K562 (cell line): ENCODE data around the gene KLHL35.

Source experiments
- ATF6 ChIP-seq: sonication (generic); formaldehyde crosslinking; IDR thresholded peaks from 2 replicates; pipeline ENCODE4 v1.4.0; 2020; ENCODE audit warnings: mild to moderate bottlenecking, missing genetic modification reagents
- CTCF ChIP-seq, 3 experiments: IDR thresholded peaks in 2 of 3; conservative IDR thresholded peaks in 1 of 3; 2 replicates each; pipeline ENCODE4 v1.5.1; 2011 to 2012; ENCODE audit warnings: low read length in 3 of 3, mild to moderate bottlenecking in 3 of 3, control low read depth in 2 of 3, improper control_type of control experiment in 1 of 3, inconsistent platforms in 1 of 3, low read depth in 1 of 3, mixed read lengths in 1 of 3, moderate library complexity in 1 of 3; ENCODE audit not compliant: insufficient read depth in 2 of 3
- NR1H2 ChIP-seq: sonication (generic); formaldehyde crosslinking; IDR thresholded peaks from 2 replicates; pipeline ENCODE4 v1.4.0; 2020; ENCODE audit warnings: mild to moderate bottlenecking, missing genetic modification reagents
- POLR2A ChIP-seq: fragments of 450-650 bp; conservative IDR thresholded peaks from 2 replicates; pipeline ENCODE4 v1.6.1; 2016
- RAD51 ChIP-seq: fragments of 450-650 bp; IDR thresholded peaks from 2 replicates; pipeline ENCODE4 v1.7.1; 2016; ENCODE audit warnings: low read depth, mild to moderate bottlenecking, borderline replicate concordance
- USF2 ChIP-seq: sonication (generic); formaldehyde crosslinking; IDR thresholded peaks from 2 replicates; pipeline ENCODE4 v1.5.0; 2020; ENCODE audit warnings: missing genetic modification reagents
- ZNF133 ChIP-seq: fragments of 250-450 bp; sonication (Bioruptor Pico); IDR thresholded peaks from 2 replicates; pipeline ENCODE4 v1.4.0; 2020; ENCODE audit warnings: mild to moderate bottlenecking
- ZNF24 ChIP-seq: fragments of 450-650 bp; IDR thresholded peaks from 2 replicates; pipeline ENCODE4 v1.6.1; 2016
- ZNF274 ChIP-seq: IDR thresholded peaks from 2 replicates; pipeline ENCODE4 v1.6.1; 2011; ENCODE audit warnings: low read depth, mild to moderate bottlenecking, low read length, moderate library complexity, borderline replicate concordance
- TF ChIP-seq, protein P1 (sequence below): sonication (generic); formaldehyde crosslinking; IDR thresholded peaks from 2 replicates; pipeline ENCODE4 v1.8.1; 2023; ENCODE audit warnings: mild to moderate bottlenecking, missing genetic modification reagents
- TF ChIP-seq, protein P2 (sequence below), 2 experiments: fragments of 450-650 bp in 1 of 2; sonication (generic) in 1 of 2; formaldehyde crosslinking; conservative IDR thresholded peaks; 2 replicates each; pipeline versions ENCODE4 v1.4.0 to v1.8.1; 2020 to 2022; ENCODE audit warnings: mild to moderate bottlenecking in 1 of 2, missing genetic modification reagents in 1 of 2

GRCh38 chr11:75440960-75441803 lies 8.2 kb upstream of the KLHL35 start:
- no peak for TF ChIP-seq USF2 (CRISPR knock-in tag)
- no peak for TF ChIP-seq NR1H2
- TF ChIP-seq RAD51, result no peak
- no peak for TF ChIP-seq ZNF24
- no peak for TF ChIP-seq ATF6 (CRISPR knock-in tag)
- TF ChIP-seq POLR2A, result no peak
- no peak for TF ChIP-seq CTCF (IDR thresholded peaks at IDR 0.05 in 2 of 3, conservative IDR thresholded peaks at IDR 0.05 in 1 of 3; ENCODE audit: insufficient read depth in 2 of 3, low read depth in 1 of 3, low read length in 3 of 3)
- no peak for TF ChIP-seq ZNF133 (CRISPR knock-in tag)
- TF ChIP-seq, protein P1, sequence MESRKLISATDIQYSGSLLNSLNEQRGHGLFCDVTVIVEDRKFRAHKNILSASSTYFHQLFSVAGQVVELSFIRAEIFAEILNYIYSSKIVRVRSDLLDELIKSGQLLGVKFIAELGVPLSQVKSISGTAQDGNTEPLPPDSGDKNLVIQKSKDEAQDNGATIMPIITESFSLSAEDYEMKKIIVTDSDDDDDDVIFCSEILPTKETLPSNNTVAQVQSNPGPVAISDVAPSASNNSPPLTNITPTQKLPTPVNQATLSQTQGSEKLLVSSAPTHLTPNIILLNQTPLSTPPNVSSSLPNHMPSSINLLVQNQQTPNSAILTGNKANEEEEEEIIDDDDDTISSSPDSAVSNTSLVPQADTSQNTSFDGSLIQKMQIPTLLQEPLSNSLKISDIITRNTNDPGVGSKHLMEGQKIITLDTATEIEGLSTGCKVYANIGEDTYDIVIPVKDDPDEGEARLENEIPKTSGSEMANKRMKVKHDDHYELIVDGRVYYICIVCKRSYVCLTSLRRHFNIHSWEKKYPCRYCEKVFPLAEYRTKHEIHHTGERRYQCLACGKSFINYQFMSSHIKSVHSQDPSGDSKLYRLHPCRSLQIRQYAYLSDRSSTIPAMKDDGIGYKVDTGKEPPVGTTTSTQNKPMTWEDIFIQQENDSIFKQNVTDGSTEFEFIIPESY (CRISPR knock-in tag), result no peak
- TF ChIP-seq, protein P2, sequence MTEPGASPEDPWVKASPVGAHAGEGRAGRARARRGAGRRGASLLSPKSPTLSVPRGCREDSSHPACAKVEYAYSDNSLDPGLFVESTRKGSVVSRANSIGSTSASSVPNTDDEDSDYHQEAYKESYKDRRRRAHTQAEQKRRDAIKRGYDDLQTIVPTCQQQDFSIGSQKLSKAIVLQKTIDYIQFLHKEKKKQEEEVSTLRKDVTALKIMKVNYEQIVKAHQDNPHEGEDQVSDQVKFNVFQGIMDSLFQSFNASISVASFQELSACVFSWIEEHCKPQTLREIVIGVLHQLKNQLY (CRISPR knock-in tag; conservative IDR thresholded peaks at IDR 0.05), result no peak
- no peak for TF ChIP-seq ZNF274
